ENCODE results near the gene MIA2.

MIA2 gene

DNA sequence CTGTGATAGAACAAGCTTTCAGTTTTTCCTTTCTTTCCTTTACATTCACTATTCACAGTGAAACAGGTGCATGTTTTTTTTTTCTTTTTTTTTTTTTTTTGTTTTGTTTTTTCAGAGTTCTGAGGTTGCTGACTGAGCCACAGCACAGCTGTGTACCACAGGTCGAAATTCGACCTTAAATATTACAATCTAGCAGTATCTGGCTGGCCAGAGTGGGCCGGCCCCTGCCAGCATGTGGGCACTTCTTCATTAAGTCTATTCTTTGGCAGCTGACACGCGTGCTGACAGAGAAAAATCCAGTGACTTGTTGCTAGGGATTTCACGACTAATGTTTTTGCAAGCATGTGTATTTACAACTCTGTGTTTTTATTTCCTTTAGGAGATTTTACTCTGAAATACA lies 164.7 kb downstream of the MIA2 start:
- DNase-seq = no peak

DNA sequence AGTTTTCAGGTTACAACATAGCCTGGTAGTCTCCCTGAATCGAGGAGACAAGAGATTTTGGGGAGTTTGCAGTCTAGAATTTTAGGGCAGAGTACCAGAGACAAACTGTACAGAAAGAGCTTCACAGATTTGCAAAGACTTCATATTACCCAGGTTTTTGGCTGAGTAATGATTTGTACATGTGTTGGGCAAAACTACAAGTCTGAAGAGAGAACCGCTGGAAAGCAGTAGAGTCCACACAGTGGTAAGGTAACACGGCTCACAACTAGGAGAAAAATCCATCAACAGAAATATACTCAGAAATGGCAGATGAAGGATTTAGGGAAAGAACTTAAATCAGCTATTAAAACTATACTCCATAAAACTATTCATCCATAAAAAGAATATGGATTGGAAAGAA lies 172.8 kb downstream of the MIA2 start:
- DNase-seq = no peak

DNA sequence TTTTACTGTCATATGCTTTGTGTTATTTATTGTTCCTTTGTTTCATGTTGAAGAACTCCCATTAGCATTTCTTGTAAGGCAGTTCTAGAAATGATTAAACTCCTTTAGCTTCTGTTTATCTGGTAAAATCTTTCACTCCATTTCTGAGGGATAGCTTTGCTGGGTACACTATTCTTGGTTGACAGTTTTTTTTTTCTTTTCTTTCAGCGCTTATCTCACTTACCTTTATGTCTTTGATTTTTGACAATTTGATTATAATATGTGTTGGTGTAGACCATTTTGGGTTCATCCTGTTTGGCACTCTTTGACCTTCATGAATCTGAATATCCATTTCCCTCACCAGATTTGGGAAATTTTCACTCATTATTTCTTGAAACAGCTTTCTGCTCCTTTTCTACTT lies 182.4 kb downstream of the MIA2 start:
- DNase-seq = no peak

DNA sequence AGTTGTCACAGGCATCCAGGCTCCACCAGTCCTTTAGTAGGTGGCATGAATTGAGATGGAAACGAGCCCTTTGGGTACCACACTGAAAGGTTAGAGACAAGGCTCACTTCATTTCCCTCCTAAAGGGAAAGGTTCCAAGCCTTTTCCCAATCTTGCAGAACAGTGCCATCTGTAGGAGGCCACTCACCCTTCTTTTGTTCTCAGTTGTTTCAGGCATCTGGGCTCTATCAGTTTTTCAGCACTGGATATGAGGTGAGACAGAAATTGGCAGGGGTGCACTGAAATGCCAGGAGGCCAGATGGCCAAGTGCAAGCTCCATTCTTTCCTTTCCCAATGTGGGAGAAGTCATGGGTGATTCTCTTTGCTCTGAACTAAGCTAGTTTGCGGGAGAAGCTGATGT lies 183.3 kb downstream of the MIA2 start:
- DNase-seq = no peak

DNA sequence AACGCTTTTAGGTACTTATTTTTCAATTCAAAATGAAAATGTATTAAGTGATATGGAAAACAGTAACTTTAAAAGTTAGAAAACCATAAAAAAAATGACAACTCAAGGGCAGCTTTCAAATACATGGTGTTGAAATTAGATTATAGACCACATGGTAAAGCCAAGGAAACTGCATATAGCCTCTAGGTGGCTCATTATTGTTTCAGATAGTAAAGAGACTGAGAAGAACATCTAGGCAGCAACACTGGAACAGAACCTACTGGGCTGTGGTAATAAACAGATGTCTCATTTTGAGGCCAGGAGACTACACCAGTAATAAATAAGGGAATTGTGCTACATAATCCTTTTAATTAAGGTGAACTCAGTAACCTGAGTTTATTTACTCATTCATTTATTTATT lies 185.6 kb downstream of the MIA2 start:
- DNase-seq = no peak

DNA sequence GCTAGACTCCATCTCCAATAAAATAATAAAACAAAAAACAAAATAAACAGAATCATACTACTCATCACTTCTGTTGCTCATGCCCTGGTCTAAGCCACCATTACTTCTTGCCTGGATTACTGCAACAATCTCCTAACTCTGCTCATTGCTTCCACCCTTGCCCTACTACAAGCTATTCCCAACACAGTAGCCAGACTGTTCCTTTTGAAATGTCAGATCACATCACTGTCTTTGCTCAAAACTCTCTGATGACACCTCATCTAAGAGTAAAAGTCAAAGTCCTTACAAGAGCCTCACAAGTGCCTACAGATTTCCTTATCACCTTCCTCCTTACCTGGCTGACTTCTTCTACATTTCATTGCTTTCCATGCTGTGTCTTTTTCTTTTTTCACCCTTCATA lies 188.5 kb downstream of the MIA2 start:
- no peak for DNase-seq

DNA sequence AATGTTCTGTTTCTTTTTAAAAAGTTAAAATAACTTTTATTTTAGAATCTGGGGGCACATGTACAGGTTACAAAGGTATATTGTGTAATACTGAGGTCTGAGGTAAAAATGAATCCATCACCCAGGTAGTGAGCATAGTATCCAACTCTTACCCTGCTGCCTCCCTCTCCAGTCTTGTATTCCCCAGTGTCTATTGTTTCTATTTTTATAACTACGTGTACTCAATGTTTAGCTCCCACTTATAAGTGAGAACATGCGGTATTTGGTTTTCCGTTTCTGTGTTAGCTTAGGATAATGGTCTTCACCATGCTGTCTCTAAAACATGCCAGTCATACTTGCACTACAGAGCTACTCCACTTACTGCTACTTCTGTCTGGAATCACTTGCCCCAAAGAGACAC lies 190.1 kb downstream of the MIA2 start:
- no peak for DNase-seq

DNA sequence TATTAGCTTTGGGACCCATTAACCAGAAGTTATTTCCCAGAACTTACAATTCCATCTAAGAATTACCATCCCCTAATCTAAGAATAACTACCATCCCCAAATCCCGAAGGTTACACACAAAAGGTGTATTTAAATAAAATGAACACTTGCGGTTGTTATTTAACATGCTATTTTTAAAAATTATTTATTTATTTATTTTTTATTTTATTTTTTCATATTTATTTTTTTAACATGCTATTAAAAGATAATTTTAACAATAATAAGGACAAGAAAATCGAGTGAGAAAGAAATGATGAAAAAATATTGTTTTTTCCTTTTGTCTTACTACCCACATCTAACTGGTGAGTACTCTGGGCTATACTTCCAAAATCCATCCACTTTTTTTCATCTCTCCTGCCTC lies 192.2 kb downstream of the MIA2 start:
- no peak for DNase-seq

DNA sequence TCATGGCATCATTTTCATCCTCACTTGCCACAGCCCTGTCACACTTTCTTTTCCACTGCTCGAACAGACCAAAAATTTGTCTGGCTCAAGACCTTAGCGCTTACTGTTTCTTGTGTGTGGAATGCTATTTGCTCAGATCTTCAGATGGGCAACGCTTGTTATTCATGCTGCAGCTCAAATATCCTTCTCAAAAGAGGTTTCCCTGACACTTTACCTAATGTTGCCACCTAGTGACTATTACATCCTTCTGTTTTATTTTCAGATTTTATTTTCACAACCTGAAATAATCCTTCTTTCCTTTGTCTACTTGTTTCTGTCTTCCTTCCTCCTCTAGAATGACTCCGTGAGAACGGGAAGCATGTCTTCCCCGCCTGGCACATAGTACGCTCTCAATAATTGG lies 192.9 kb downstream of the MIA2 start:
- peak in 1 of 2 donors; percentile 15 for DNase-seq

DNA sequence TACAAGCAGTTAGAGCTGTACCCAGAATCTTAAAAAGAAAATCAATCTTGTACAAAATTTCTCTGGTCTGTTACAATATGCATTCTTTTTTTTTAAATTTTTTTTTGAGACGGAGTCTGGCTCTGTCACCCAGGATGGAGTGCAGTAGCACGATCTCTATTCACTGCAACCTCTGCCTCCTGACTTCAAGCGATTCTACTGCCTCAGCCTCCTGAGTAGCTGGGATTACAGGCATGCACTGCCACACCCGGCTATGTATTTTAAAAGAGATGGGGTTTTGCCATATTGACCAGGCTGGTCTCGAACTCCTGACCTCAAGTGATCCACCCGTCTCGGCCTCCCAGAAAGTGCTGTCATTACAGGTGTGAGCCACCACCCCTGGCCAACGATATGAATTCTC lies 194.4 kb downstream of the MIA2 start:
- DNase-seq = no peak

DNA sequence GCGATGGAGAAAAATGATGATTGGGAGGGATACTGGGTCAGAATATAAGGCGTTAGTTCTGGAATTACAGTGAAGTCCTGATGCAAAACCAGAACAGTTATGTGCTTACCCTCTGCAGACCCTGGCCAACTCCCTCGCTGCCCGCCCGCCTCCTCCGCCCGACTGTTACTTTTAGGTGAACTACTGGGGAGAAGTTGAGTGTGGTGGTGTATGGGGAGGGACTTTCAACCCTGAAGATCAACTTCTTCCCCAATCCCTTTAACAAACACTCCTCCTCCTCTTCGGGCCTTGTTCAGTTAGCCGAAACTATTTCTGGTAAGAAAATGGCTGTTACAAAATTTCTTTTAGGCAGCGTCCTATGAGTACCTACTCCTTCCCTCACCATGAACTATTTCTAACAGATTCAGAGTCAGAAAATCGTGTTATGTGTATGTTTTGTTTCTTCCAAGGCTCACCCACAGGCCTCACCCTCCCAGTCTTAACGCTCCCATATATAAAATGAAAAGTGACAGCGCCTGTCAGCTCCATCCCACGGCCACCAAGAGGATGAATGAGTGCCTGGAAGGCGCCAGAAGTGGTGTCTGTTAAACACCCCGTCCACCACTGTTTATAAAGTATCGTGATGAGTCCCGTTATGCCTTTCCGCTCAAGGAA lies 197.2 kb downstream of the MIA2 start:
- DNase-seq = peak; percentile 22 to 23

DNA sequence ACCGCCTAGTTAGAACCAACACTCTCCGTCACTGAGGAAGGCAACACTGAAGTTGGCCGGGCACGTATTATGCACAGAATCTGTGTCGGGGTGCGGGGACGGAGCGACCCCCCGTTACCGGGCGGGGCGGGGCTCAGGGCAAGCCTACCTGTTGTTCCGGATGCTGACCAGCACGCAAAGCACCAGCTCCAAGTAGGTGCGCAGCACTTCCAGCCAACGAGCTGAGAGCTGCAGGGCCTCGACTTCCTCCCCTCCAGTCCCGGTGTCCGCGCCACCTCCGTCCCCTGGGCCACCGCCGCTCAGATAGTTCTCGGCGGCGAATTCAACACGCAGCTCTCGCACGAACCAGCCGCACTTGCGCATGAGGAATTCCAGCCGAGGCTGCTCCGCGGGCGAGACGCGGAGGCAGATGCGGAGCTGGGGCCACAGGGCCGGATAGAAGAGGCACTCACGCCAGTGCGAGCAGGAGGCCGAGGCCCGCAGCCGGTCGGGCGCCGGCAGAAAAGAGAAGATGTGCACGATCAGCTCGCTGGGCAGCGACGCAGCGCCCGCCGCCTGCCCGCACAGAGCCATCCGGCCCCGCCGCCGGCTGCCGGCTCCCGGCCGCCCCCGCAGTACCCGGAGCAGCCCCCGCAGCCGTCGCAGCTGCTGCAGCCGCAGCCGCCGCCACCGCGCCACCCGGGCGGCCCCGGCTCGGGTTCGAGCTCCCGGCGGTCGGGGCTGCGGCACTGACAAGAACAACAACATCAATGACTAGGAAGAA lies 197.9 kb downstream of the MIA2 start:
- DNase-seq = peak; percentile 14 to 35

DNA sequence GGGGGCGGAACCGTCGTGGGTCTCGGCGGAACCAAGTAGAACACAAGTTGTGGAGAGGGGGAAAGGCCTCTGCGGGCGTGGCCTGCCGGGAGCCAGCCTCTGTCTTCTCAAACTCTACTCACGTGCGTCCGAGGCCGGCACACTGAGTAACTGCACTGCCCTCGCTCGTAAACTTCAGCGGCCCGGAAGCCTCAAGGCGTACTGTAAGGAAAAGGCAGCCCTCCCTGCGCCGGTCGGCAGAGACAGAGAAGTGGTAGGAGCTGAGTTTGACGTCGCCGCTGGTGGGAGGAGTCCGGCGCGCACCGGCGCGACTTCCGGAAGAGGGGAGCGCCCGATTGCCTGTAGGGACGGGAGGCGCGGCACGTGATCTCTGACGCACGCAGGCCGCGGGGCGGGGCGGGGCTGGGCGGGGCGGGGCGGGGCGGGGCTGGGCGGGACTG lies 198.5 kb downstream of the MIA2 start, which contains the start of gene FBXO33:
TSS of gene FBXO33 (minus strand) at position 255 of the 440 bp plus-strand sequence. CDS start 271 bp downstream, outside the sequence.
- peak; percentile 91 to 93 for DNase-seq

DNA sequence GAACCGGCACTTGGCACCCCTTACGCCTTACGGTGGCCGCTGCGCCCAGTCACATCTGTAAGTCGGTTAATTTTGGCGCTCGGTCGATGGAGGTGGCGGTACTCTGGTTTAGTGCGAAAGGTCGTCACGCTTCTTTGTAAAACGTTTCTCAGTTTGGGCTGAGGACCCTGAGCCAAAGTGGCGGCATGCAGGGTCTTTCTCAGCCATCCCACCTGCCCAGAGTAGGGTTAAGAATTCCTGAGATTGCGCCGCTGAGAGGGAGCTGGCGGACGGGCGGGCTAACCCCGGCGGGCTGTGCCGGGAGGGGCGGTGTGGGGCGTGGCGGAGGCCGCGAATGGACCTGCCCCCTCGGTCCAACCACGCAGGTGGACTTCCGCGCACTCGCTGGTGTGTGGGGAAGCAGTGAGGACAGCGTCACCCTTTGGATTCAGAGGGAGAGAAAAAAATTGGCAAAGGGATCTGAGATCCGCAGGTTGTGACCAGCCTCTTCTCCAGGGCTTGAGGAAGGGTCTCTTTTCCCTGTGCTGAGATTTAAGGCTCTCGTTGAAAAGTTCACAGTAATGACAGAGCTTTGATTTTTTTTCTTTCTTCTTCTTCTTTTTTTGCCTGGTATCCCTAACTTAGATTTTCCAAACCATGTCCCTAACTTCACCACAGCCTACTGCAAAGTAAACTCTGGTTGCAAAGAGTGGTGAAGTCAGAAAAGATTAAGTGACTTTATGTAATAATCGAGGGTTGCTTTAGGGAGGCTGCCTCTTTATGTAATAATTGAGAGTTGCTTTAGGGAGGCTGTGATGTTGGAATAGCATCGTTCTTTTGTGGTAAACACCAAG lies 199.1 kb downstream of the MIA2 start:
- DNase-seq = peak; percentile 73 to 85

DNA sequence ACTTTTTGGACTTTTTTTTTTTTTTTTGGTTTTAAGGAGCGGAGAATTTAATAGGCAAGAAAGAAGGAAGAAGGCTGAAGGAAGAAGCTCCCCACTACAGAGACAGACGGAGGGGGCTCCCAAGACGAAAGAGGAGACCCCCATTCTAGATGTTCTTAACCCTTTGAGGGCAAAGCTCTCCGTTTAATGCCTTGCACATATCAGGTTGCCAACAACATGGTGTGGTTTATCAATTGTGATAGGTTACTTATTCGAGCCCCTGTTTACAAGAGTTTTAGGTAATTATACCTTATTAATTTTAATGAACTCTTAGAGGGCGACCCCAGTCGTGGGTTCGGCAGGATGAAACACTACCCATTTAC lies 199.7 kb downstream of the MIA2 start:
- DNase-seq = no peak

DNA sequence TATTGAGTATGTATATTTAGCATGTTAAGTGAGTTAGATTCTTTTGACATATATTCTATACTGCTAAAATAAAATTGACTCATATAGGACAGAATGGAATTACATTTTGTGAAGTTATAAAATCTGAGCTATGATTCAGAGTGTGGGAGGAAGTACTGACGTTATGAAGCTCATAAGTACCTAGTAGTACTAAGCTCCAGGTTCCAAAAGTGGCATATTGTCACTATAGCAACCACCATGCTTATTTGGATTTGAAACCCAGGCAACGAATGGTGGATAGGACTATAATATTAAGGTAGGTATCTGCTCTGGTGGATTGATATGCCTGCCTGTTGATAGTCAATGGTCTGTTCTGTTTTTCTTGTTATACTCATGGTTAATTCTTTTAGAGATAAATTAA lies 200.7 kb downstream of the MIA2 start:
- DNase-seq = no peak

DNA sequence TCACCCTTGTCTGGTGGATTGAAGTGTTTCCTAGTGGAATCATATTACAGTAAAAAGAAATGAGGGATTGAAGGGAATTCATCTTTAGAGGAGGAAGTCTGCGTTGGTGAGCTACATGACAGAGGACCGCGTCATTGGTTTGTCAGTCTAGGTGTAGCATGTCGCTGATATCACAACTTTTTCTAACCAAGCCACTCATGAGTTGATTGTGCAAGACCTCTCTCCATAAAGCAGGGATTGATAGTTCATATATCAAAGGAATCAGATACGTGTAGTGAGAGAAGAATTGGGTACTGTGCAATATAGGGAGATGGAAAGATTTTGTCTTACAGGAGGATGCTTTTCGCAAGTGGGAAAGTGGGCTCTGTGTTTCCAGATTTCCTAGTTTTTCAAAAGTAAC lies 201.5 kb downstream of the MIA2 start:
- DNase-seq = no peak
